Mammary epithelial cell (primary cell): ENCODE measurements around the gene SLC25A26.

Experiments
- EZH2 ChIP-seq: IDR thresholded peaks from 2 replicates; pipeline ENCODE4 v1.6.1; 2012; ENCODE audit warnings: low read length, inconsistent platforms, borderline replicate concordance
- TF ChIP-seq, protein P1 (sequence below), 2 donors: IDR thresholded peaks in 1 of 2; conservative IDR thresholded peaks in 1 of 2; 2 replicates each; pipeline ENCODE4 v1.5.1; 2011 to 2012; ENCODE audit warnings: inconsistent platforms in 2 of 2, low read length in 2 of 2, mild to moderate bottlenecking in 2 of 2, control low read depth in 1 of 2, low read depth in 1 of 2; ENCODE audit not compliant: insufficient read depth in 1 of 2; ENCODE audit errors: extremely low read depth in 1 of 2

DNA sequence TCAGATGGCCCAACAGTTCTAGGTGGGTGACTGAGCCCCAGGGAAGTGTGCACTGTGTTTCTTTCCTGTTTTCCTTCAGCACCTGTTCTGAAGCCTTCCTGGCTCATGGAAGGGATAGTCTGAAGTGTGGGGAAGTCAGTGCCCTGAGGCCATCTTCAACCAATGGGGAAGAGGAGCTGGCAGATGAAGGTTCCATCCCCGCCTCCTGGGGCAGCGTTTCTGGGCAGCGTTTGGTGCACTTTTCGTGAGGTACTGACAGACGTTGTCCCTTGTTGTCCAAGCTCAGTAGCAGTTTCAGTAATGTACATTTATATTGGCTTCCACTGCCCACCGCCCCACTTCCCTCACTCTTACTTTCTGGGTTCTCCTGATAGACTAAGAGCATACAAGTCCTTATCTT is 42.6 kb upstream of the SLC25A26 start:
- TF ChIP-seq, protein P1, sequence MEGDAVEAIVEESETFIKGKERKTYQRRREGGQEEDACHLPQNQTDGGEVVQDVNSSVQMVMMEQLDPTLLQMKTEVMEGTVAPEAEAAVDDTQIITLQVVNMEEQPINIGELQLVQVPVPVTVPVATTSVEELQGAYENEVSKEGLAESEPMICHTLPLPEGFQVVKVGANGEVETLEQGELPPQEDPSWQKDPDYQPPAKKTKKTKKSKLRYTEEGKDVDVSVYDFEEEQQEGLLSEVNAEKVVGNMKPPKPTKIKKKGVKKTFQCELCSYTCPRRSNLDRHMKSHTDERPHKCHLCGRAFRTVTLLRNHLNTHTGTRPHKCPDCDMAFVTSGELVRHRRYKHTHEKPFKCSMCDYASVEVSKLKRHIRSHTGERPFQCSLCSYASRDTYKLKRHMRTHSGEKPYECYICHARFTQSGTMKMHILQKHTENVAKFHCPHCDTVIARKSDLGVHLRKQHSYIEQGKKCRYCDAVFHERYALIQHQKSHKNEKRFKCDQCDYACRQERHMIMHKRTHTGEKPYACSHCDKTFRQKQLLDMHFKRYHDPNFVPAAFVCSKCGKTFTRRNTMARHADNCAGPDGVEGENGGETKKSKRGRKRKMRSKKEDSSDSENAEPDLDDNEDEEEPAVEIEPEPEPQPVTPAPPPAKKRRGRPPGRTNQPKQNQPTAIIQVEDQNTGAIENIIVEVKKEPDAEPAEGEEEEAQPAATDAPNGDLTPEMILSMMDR (conservative IDR thresholded peaks at IDR 0.05 in 1 of 2, IDR thresholded peaks at IDR 0.05 in 1 of 2; ENCODE audit: extremely low read depth in 1 of 2, insufficient read depth in 1 of 2, low read depth in 1 of 2, low read length in 2 of 2): no peak
- TF ChIP-seq EZH2: no peak
